Measurements from ENCODE around the gene PNKP.

- TF ChIP-seq, protein P1, sequence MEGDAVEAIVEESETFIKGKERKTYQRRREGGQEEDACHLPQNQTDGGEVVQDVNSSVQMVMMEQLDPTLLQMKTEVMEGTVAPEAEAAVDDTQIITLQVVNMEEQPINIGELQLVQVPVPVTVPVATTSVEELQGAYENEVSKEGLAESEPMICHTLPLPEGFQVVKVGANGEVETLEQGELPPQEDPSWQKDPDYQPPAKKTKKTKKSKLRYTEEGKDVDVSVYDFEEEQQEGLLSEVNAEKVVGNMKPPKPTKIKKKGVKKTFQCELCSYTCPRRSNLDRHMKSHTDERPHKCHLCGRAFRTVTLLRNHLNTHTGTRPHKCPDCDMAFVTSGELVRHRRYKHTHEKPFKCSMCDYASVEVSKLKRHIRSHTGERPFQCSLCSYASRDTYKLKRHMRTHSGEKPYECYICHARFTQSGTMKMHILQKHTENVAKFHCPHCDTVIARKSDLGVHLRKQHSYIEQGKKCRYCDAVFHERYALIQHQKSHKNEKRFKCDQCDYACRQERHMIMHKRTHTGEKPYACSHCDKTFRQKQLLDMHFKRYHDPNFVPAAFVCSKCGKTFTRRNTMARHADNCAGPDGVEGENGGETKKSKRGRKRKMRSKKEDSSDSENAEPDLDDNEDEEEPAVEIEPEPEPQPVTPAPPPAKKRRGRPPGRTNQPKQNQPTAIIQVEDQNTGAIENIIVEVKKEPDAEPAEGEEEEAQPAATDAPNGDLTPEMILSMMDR (conservative IDR thresholded peaks at IDR 0.05), result no peak
- TF ChIP-seq ZFX (IDR thresholded peaks at IDR 0.05), result no peak
Measured at GRCh38 chr19:49846408-49846807, 21.0 kb downstream of the PNKP start.

All from C4-2B (cell line).